ENCODE measurements around the gene TNS1. TPM values are rescaled to one million over a fixed set of nuclear protein-coding genes. Genes with fewer than 3 reads are reported as not detected.

TNS1 gene
- polyA plus RNA-seq, 1 of the 3 experiments (the other 2 are of a cell fraction) = 12.1 TPM

DNA sequence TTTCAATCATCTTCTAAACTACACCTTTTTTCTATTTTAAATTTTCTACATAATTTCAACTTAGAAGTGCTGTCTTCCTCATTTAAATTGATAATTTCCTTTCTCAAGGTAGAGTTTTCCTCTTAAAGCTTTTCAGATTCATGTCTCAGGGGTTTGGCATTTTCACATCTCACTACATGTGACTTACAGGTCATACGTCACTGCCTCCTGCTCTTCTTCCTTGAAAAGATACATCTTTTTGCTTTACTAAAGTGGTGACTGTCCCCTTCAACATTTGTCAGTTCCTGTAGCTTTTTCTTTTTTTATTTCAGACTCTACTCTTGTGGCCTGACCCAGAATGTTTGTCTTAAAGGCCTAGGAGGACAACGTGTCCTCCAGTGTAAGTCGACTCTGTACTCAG is 49.1 kb upstream of the TNS1 start (continued):
- TF ChIP-seq, protein P1, sequence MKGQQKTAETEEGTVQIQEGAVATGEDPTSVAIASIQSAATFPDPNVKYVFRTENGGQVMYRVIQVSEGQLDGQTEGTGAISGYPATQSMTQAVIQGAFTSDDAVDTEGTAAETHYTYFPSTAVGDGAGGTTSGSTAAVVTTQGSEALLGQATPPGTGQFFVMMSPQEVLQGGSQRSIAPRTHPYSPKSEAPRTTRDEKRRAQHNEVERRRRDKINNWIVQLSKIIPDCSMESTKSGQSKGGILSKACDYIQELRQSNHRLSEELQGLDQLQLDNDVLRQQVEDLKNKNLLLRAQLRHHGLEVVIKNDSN (IDR thresholded peaks at IDR 0.05; ENCODE audit: borderline replicate concordance, low read depth) = no peak
- no peak for TF ChIP-seq SMC3 (IDR thresholded peaks at IDR 0.05; ENCODE audit: low read depth, low read length)

DNA sequence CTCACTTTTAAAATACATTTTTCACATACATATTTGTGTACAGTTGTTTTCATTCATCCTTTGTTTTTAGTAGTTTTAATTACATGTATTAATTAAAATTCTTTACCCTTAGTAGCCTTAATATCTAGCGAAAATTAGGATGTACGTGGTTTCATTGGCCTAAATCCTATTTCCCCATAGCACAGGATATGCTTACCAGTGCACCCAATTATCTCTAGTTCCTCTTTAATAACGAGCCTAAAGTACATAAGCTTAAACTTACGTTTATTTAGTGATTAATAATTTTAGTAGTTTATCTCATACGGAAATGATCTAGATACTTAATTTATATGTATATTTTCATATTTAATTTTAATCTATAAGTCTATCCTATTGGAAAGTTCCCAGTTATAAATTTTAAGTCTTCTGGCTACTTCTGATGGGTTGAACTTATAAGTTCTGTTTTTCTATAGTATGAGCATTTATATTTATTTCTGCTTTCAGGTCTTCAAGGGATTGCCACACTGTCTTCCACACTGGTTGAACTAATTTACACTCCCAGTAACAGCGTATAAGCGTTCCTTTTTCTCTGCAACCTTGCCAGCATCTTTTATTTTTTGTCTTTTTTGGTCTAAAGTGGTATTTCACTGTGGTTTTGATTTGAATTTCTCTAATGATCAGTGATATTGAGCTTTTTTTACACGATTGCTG is 44.9 kb upstream of the TNS1 start:
- WGBS (ENCODE audit: low lambda C conversion rate) = 72% methylated on average over 8 of the region's 8 CpGs
- ChIA-PET CTCF (interaction anchor here (2.5 to 3.3 kb wide), 2 partner anchors 258 to 262 kb away, joined by 9 to 12 read pairs; no protein-coding TSS in a partner anchor), POLR2A (no interaction called here)
- H3K4me2 ChIP-seq = no peak overlapping the region
- H3K9me3 ChIP-seq = no peaks in the 10 kb centered on the region
- no peak overlapping the region for H3K9ac ChIP-seq
- no peaks in the 10 kb centered on the region for H4K20me1 ChIP-seq (ENCODE audit: insufficient read depth)
- no peak overlapping the region for H2AFZ ChIP-seq (ENCODE audit: low read depth)
- no peaks in the 10 kb centered on the region for H3K79me2 ChIP-seq (ENCODE audit: insufficient read depth)
- TF ChIP-seq MXI1 (IDR thresholded peaks at IDR 0.05; ENCODE audit: low read depth, low read length) (no peak), TEAD4 (IDR thresholded peaks at IDR 0.05; ENCODE audit: borderline replicate concordance, insufficient read depth) (no peak), RCOR1 (IDR thresholded peaks at IDR 0.05; ENCODE audit: low read length) (no peak)
- TF ChIP-seq, protein P2, sequence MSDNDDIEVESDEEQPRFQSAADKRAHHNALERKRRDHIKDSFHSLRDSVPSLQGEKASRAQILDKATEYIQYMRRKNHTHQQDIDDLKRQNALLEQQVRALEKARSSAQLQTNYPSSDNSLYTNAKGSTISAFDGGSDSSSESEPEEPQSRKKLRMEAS (IDR thresholded peaks at IDR 0.05; ENCODE audit: low read depth) = no peak
- TF ChIP-seq, protein P3, sequence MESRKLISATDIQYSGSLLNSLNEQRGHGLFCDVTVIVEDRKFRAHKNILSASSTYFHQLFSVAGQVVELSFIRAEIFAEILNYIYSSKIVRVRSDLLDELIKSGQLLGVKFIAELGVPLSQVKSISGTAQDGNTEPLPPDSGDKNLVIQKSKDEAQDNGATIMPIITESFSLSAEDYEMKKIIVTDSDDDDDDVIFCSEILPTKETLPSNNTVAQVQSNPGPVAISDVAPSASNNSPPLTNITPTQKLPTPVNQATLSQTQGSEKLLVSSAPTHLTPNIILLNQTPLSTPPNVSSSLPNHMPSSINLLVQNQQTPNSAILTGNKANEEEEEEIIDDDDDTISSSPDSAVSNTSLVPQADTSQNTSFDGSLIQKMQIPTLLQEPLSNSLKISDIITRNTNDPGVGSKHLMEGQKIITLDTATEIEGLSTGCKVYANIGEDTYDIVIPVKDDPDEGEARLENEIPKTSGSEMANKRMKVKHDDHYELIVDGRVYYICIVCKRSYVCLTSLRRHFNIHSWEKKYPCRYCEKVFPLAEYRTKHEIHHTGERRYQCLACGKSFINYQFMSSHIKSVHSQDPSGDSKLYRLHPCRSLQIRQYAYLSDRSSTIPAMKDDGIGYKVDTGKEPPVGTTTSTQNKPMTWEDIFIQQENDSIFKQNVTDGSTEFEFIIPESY (IDR thresholded peaks at IDR 0.05; ENCODE audit: borderline replicate concordance, low read depth) = no peak
- TF ChIP-seq, protein P4, sequence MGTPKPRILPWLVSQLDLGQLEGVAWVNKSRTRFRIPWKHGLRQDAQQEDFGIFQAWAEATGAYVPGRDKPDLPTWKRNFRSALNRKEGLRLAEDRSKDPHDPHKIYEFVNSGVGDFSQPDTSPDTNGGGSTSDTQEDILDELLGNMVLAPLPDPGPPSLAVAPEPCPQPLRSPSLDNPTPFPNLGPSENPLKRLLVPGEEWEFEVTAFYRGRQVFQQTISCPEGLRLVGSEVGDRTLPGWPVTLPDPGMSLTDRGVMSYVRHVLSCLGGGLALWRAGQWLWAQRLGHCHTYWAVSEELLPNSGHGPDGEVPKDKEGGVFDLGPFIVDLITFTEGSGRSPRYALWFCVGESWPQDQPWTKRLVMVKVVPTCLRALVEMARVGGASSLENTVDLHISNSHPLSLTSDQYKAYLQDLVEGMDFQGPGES (IDR thresholded peaks at IDR 0.05; ENCODE audit: low read depth, low read length) = no peak
- TF ChIP-seq, protein P5, sequence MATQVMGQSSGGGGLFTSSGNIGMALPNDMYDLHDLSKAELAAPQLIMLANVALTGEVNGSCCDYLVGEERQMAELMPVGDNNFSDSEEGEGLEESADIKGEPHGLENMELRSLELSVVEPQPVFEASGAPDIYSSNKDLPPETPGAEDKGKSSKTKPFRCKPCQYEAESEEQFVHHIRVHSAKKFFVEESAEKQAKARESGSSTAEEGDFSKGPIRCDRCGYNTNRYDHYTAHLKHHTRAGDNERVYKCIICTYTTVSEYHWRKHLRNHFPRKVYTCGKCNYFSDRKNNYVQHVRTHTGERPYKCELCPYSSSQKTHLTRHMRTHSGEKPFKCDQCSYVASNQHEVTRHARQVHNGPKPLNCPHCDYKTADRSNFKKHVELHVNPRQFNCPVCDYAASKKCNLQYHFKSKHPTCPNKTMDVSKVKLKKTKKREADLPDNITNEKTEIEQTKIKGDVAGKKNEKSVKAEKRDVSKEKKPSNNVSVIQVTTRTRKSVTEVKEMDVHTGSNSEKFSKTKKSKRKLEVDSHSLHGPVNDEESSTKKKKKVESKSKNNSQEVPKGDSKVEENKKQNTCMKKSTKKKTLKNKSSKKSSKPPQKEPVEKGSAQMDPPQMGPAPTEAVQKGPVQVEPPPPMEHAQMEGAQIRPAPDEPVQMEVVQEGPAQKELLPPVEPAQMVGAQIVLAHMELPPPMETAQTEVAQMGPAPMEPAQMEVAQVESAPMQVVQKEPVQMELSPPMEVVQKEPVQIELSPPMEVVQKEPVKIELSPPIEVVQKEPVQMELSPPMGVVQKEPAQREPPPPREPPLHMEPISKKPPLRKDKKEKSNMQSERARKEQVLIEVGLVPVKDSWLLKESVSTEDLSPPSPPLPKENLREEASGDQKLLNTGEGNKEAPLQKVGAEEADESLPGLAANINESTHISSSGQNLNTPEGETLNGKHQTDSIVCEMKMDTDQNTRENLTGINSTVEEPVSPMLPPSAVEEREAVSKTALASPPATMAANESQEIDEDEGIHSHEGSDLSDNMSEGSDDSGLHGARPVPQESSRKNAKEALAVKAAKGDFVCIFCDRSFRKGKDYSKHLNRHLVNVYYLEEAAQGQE (IDR thresholded peaks at IDR 0.05; ENCODE audit: low read depth, low read length) = no peak
- H3K9me2 ChIP-seq = no peaks in the 10 kb centered on the region
- H3K4me3 ChIP-seq (ENCODE audit: low read depth in 2 of 2, low read length in 1 of 2) = no peak overlapping the region
- no peaks in the 10 kb centered on the region for H3F3A ChIP-seq (replicated peaks; ENCODE audit: insufficient read depth)
- no peak overlapping the region for H3K27ac ChIP-seq (ENCODE audit: low read depth in 2 of 2, low read length in 1 of 2)
- no peaks in the 10 kb centered on the region for H3K36me3 ChIP-seq (replicated peaks in 1 of 2; ENCODE audit: control insufficient read depth in 1 of 2, insufficient read depth in 2 of 2, low read length in 1 of 2)
- H3K27me3 ChIP-seq (ENCODE audit: insufficient read depth) = no peaks in the 10 kb centered on the region
- H3K4me1 ChIP-seq (ENCODE audit: control insufficient read depth in 1 of 2, insufficient read depth in 2 of 2, low read depth in 1 of 2, low read length in 1 of 2) = no peaks in the 10 kb centered on the region
- DNase-seq = no peak
